ELR (cell line): ENCODE data around the gene RARB.

ENCODE experiments used
- DNase-seq: peaks from one replicate; pipeline ENCODE4 v3.0.0-alpha.2; 2015; ENCODE audit warnings: low read depth

Gene RARB

DNA sequence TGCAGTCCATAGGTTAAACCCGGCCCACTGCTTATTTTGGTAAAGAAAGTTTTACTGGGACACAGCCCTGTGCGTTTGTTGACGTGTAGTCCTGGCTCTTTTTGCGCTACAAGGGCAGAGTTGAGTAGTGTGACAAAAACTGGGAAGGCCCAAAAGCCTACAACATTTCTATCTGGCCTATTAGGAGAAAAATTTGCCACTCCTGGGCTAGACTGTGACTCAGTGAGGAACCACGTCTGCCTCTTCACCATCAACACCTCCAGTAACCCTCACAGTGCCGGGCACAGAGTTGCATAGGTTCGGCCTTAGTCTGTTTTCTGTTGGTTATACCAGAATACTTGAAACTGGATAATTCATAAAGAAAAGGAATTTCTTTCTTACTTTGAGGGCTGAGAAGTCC lies 126.3 kb downstream of the RARB start:
- no peak for DNase-seq

DNA sequence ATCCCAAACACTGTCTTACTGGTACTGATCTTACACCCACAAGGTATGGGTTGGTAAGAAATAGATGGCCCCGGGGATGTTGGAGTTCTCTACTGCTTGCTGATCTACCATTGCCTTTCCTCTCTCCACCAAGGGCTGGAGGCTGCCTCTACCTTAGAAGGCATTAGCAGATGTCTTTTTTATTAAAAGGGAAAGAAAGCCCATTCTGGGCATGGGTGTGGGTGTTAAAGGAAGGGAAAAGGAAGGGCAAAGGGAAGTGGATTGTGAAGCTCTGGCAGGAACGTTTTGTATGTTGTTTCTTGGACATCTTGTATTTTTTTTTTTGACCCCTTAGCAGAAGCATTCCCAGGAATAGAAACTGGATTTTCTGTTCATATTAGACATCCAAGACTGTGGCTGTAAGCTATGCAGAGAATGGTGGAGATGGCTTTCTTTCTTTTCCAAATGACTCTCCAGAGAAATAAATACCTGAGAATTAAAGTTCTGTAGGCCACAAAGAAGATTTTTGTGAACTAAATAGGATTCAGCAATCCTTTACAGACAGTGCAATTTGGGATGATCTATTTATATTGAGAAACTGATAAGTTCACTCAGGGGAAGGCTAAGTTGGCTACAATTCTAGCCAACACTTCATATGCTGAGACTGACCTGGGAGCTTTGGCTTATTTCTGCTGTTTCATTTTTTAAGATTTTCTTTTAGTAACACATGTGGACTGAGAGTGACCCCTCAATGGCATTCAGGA lies 127.8 kb downstream of the RARB start:
- DNase-seq: no peak

- DNase-seq: peak; percentile 35
These were observed 128.4 kb downstream of the RARB start for GRCh38 chr3:25556447-25556846.

- no peak for DNase-seq
These were observed 129.6 kb downstream of the RARB start for GRCh38 chr3:25557694-25558093.

GRCh38 chr3:25558121-25558520 lies 130.1 kb downstream of the RARB start:
- no peak for DNase-seq

- no peak for DNase-seq
These were observed 130.7 kb downstream of the RARB start for GRCh38 chr3:25558796-25559195.

- DNase-seq: peak; percentile 32
These were observed 135.5 kb downstream of the RARB start for GRCh38 chr3:25563601-25564000.

GRCh38 chr3:25564075-25564474 lies 136.0 kb downstream of the RARB start:
- DNase-seq: no peak

GRCh38 chr3:25565807-25566206 lies 137.7 kb downstream of the RARB start:
- DNase-seq: no peak

DNA sequence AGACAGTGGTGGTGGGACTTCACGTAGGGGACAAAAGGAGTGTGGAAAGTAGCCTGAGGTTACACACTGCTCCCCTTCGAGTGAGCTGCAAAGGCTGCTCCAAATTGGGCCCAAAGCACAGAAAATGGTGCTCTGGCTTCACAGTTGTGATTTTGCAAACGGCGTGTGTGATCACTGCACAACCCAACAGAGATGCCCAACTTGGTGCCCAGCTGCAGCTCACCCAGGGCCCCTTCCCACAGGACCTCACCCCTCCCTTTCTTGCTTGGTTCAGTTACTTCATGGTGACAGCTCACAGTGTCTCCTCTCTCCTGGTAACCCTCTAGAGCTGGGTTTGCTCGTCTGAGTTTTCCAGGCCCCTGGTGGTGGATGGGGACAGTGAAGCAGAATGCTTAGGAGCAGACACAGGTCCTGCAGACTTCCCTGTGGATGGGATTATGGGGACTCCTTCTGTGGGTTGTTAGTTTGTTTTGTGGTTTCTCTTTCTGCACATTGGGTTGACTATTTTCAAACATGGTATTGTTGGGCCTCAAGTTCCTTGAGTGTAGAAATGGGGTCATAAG lies 138.4 kb downstream of the RARB start:
- no peak for DNase-seq

GRCh38 chr3:25567388-25567787 lies 139.3 kb downstream of the RARB start:
- DNase-seq: no peak

GRCh38 chr3:25567806-25568524 lies 139.9 kb downstream of the RARB start:
- DNase-seq: no peak

- no peak for DNase-seq
These were observed 140.5 kb downstream of the RARB start for GRCh38 chr3:25568525-25569078.

DNA sequence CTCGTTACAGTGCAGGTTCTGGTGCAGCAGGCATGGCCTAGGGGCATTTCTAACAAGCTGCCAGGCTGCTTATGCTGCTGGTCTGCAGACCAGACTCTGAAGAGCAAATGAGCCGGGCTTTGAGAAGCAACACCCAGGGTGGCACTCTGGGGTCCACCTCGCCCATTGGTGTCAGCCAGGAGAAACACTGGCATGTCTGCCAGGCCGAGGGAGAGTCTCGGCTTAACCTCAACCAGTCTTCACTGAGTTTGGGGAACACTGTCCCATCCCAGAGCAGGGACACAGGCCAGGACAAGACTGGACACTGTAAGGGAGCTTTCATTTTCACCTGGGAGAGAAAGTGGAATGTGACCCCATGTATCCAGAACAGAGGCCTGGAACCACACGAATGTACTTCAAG lies 143.2 kb downstream of the RARB start:
- no peak for DNase-seq

DNA sequence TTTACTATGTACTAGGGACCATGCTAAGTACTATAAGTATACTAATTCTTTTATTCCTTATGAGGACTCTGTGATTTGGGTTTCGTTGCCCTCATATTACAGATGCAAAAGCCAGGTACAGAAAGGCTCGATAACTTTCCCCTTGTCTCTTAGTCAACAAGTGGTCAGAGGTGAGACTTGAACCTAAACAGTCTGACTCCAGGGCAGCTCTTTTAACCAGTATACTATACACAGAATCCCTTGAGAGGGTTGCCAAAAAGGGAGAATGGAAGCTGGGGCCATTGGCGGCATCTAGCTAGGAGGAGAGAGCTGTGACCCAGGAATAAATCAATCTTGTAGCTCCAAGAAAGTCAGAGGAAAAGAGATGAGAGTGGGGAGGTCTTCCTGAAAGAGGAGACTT lies 144.3 kb downstream of the RARB start:
- peak; percentile 48 for DNase-seq

GRCh38 chr3:25572919-25573385 lies 144.9 kb downstream of the RARB start:
- peak; percentile 86 for DNase-seq

DNA sequence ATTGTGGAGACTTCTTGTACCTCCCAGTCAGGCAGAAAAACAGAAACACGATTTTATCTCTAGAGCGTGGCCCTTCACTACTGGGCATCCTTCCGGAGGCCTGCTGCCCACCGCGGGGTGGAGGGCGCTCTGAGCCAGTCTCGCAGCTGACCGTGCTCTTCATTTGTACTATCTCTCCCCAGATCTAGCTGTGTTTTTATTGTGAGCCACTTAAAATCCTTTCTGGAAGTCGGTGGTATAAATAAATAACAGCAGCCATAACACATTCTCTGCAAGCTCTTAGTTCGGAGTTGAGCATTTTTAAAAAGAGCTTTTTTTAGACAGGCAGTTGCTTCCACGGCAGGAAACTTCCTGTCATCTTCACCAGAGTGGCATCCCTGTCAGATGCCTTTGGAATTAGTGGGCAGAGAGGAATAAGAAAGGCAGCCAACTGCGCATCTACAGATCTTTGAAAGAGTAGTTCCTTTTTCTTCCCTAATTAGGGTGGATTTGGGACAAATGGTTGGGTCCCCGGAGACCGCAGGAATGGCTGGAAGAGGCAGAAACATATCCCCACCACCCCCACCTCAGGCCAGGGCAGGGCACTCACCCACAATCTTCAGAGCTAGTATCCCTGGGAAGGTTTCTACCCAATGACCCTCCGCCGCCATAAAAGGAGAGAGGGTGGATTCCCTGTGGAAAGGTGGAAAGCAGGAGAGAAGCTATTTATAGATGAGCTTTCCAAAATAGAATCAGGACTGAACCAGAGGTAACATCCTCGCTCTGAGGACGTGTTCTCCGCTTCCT lies 145.5 kb downstream of the RARB start:
- DNase-seq: peak; percentile 86

- no peak for DNase-seq
These were observed 146.2 kb downstream of the RARB start for GRCh38 chr3:25574172-25574765.

DNA sequence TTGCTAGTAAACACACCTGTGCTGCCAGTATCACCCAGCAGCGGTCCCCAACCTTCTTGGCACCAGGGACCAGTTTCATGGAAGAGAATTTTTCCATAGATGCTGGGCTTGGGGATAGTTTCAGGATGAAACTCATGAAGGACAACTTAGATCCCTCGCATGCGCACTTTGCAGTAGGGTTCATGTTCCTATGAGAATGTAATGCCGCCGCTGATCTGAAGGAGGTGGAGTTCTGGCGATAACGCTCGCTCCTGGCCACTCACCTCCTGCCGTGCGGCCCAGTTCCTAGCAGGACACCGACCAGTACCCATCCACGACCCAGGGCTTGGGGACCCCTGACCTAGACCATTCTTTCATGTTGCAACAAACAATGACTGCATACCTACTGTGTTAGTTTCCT lies 146.9 kb downstream of the RARB start:
- no peak for DNase-seq

- no peak for DNase-seq
These were observed 148.1 kb downstream of the RARB start for GRCh38 chr3:25576146-25576545.

DNA sequence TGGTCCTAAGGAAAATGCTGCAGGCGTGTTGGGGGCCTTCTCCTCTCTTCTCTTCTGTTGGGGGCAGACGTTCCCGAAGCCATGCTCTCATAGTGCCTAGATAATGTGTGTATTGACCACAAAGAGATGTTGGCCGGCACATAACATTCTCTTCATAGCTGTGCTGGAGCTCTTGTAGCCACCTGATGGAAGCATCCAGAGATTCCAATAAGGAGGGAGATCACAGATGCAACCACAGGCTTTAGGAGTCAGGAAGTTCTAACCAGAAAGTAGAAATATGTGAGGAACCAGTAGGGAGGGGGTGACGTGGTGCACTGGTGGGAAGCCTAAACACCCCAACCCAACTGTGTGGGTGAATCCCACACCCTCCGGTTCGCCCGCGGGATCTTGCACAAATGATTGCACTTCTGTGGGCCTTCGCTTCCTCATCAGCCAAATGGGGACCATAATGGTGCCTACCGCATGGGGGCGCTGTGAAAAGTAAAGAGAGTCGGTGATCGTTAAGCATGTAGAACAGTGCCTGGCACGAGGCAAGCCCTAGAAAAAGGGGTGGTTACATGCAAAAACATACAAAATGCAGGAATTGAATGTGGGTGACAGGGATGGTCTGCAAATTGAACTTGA lies 148.9 kb downstream of the RARB start:
- no peak for DNase-seq
